GM19035 (cell line): ENCODE data around the gene OR10H1.
"Not testable (repeated sequence)": the region's sequence is repeated elsewhere in the genome, so short reads cannot be mapped to it uniquely, and the experiment has no call there.

ENCODE experiments used
- ATAC-seq: cut with Tn5 transposase; IDR thresholded peaks from one replicate; pipeline ENCODE4 v1.9.1; 2021; ENCODE audit not compliant: unreplicated experiment

OR10H1 gene

GRCh38 chr19:15815306-15815705, at the start of gene OR10H1:
OR10H1 (minus strand) TSS chr19:15815664; CDS start chr19:15808037, 7,627 bp downstream.
- no peak for ATAC-seq

- no peak for ATAC-seq
Observed at GRCh38 chr19:15864824-15865223, 49.4 kb upstream of the OR10H1 start.

- no peak for ATAC-seq
Observed at GRCh38 chr19:15863272-15863671, 47.8 kb upstream of the OR10H1 start.

GRCh38 chr19:15862444-15862843, 47.0 kb upstream of the OR10H1 start:
- no peak for ATAC-seq

GRCh38 chr19:15860522-15860921, 45.1 kb upstream of the OR10H1 start:
- ATAC-seq, result no peak

- no peak for ATAC-seq
Observed at GRCh38 chr19:15859187-15859586, 43.7 kb upstream of the OR10H1 start.

GRCh38 chr19:15850385-15850784, 34.9 kb upstream of the OR10H1 start:
- ATAC-seq, result no peak

GRCh38 chr19:15846923-15847322, 31.5 kb upstream of the OR10H1 start:
- ATAC-seq, result no peak

- ATAC-seq, result not testable (repeated sequence)
Observed at GRCh38 chr19:15843894-15844222, 28.4 kb upstream of the OR10H1 start.

- ATAC-seq, result no peak
Observed at GRCh38 chr19:15843203-15843893, 27.9 kb upstream of the OR10H1 start.

- ATAC-seq, result no peak
Observed at GRCh38 chr19:15841875-15842569, 26.6 kb upstream of the OR10H1 start.

GRCh38 chr19:15840833-15841232, 25.4 kb upstream of the OR10H1 start:
- ATAC-seq, result no peak

GRCh38 chr19:15839888-15840287, 24.4 kb upstream of the OR10H1 start:
- not testable (repeated sequence) for ATAC-seq

GRCh38 chr19:15838351-15838750, 22.9 kb upstream of the OR10H1 start:
- no peak for ATAC-seq

- peak; percentile 14 for ATAC-seq
Observed at GRCh38 chr19:15837221-15837731, 21.8 kb upstream of the OR10H1 start.

GRCh38 chr19:15836330-15837220, 21.1 kb upstream of the OR10H1 start:
- ATAC-seq, result peak; percentile 95

- ATAC-seq, result not testable (repeated sequence)
Observed at GRCh38 chr19:15835565-15836329, 20.3 kb upstream of the OR10H1 start.

GRCh38 chr19:15834232-15834631, 18.8 kb upstream of the OR10H1 start:
- ATAC-seq, result not testable (repeated sequence)

- ATAC-seq, result no peak
Observed at GRCh38 chr19:15831626-15832025, 16.2 kb upstream of the OR10H1 start.

- ATAC-seq, result no peak
Observed at GRCh38 chr19:15829786-15830185, 14.3 kb upstream of the OR10H1 start.

- no peak for ATAC-seq
Observed at GRCh38 chr19:15829306-15829698, 13.8 kb upstream of the OR10H1 start.
